GM12891 (cell line): ENCODE results near the gene IPO4.

Source experiments
- POLR2A ChIP-seq: IDR thresholded peaks from 2 replicates; pipeline ENCODE4 v1.6.1; 2011; ENCODE audit warnings: low read depth, low read length, control low read depth
- POLR2AphosphoS5 ChIP-seq: IDR thresholded peaks from 2 replicates; pipeline ENCODE4 v1.6.1; 2011; ENCODE audit warnings: low read depth, low read length, control low read depth
- TAF1 ChIP-seq: IDR thresholded peaks from 2 replicates; pipeline ENCODE4 v1.6.1; 2011; ENCODE audit warnings: low read depth, low read length, control low read depth

- TF ChIP-seq POLR2A (peak; percentile 78), POLR2AphosphoS5 (peak; percentile 83), TAF1 (no peak)
Measured at GRCh38 chr14:24146453-24146977, 42.1 kb downstream of the IPO4 start, which contains the start of gene PSME2.
